GM18868 (cell line): ENCODE measurements around the gene PCBP3.
"Not testable (repeated sequence)": the region's sequence is repeated elsewhere in the genome, so short reads cannot be mapped to it uniquely, and the experiment has no call there.

Experiments used
- ATAC-seq: cut with Tn5 transposase; IDR thresholded peaks from one replicate; pipeline ENCODE4 v1.9.1; 2021; ENCODE audit warnings: mild to moderate bottlenecking, moderate library complexity; ENCODE audit not compliant: unreplicated experiment

Gene PCBP3

DNA sequence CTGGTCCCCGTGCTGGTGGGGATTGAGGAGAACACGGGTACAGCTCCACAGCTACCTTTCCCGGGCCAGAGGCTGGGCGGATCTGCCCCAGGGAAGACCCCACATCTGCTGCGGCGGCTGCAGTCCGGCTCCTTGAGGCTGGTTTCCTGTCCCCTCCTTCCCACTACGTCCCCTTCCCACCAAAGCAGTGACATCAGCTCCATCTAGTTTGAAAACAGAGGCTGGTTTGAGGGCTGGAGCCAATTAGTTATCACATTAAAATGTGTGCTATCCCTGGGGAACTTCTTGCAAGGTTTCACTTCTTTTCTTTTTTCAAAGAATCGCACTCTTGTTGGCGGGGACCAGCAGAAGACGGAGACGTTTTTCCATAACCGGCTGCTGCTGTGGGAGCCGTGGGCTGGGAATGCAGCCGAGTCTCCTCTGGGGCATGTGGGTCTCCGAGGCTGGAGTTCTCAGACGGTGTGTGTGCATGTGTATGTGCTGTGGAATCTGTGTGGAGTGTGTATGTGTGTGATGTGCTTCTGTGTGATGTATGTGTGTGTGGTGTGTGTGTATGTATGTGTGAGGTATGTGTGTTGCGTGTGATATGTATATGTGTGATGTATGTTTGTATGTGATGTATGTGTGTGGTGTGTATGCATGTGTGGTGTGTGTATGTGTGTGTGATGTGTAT lies 8.9 kb upstream of the PCBP3 start:
- ATAC-seq: no peak

DNA sequence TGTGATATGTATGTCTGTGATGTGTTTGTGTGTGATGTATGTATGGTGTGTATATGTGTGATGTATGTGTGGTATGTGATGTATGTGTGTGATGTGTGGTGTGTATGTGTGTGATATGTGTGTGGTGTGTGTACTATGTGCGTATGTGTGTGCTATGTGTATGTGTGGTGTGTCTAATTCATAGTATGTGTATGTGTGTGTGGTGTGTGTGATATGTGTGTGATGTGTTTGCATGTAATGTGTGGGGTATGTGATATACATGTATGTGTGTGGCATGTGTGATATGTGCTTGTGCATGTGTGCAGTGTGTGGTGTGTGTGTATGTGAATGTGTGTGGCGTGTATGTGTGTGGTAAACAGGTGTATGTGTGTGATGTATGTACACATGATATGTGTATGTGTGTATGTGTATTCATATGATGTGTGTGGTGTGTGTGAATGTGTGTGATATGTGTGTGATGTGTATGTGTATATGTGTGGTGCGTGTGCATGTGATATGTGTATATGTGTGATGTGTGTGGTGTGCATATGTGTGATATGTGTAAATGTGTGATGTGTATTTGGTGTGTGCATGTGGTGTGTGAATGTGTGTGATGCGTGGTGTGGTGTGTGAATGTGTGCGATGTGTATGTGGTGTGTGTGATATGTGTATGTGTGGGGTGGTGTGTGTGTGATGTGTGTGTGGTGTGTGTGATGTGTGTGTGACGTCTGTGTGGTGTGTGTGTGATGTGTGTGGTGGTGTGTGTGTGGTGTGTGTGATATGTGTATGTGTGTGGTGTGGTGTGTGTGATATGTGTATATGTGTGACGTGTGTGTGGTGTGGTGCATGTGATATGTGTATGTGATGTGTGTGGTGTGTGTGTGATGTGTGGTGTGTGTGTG lies 8.0 kb upstream of the PCBP3 start:
- ATAC-seq: no peak

DNA sequence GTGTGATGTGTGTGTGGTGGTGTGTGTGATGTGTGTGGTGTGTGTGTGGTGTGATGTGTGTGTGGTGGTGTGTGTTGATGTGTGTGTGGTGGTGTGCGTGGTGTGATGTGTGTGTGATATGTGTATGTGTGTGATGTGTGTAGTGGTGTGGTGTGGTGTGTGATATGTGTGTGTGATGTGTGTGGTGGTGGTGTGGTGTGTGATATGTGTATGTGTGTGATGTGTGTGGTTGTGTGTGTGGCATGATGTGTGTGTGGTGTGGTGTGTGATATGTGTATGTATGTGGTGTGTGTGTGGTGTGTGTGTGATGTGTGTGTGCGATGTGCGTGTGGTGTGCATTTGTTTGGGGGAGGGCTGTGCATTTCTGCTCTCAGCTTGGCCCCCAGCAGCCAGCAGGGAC lies 7.1 kb upstream of the PCBP3 start:
- ATAC-seq: no peak

DNA sequence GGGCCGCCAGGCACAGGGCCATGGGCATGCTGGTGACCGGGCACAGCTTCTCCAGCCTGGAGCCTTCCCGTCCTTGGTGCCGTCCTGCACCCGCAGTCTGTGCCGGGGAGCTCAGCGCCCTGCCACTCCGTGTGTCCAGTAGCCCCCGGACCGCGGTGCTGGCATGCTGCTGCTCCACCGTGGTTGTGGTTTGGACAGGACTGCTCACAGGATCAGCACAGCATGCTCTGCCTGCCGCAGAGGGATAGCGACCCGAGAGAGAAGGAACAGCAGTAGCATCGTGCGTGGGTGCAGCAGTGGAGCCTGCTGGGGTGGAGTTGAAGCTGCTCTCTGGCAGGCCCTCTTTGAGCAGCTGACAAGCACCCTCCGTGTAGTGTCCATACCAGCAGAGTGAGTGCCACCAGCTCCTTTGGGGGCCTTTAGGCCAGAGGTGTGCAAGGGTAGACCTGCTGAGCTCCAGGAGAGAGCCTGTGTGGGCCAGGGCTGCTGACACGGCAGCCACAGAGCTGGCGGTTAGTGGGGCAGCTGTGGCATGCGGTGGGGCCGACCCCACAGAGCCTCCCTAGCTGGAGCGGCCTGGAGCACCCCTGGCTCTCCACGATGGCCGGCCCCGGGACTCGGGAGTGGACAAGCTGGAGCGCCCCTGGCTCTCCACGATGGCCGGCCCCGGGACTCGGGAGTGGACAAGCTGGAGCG lies 6.4 kb upstream of the PCBP3 start:
- ATAC-seq: no peak

DNA sequence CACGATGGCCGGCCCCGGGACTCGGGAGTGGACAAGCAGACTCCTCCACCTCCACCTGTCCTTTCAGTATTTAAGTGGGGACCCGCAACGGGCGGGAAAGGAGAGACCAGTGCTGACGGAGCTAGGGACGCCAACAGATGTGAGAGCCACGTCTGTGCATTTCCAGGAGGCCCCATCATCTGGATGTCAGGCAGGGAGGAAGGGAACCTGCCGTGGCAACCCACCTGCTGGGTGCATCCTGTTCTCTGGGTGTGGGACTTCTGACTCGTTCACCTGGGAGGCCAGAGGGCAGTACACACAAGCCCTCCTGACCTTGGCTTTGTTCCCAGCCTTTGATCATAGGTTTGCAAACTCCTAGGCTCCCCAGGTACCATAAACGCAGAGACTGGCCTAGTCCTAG lies 5.6 kb upstream of the PCBP3 start:
- no peak for ATAC-seq

DNA sequence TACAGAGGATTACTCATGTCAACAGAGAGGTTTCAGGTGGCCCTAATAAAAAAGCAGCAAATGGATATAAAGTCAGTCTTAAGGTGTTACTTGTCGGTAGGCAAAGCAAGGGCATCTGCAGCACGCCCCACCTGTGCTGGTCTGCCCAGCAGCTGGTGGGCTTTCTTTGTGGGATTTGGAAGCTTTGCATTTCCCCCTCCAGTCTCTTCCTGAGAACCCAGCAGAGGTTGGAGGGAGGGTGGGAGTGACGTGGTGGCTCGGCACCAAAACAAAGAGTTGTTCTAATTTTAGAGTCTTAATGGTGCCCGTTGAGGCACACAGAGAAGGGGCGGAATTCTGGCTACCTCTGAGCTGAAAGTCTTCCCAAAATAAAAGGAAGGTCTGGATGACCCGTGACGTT lies 4.8 kb upstream of the PCBP3 start:
- ATAC-seq: no peak

DNA sequence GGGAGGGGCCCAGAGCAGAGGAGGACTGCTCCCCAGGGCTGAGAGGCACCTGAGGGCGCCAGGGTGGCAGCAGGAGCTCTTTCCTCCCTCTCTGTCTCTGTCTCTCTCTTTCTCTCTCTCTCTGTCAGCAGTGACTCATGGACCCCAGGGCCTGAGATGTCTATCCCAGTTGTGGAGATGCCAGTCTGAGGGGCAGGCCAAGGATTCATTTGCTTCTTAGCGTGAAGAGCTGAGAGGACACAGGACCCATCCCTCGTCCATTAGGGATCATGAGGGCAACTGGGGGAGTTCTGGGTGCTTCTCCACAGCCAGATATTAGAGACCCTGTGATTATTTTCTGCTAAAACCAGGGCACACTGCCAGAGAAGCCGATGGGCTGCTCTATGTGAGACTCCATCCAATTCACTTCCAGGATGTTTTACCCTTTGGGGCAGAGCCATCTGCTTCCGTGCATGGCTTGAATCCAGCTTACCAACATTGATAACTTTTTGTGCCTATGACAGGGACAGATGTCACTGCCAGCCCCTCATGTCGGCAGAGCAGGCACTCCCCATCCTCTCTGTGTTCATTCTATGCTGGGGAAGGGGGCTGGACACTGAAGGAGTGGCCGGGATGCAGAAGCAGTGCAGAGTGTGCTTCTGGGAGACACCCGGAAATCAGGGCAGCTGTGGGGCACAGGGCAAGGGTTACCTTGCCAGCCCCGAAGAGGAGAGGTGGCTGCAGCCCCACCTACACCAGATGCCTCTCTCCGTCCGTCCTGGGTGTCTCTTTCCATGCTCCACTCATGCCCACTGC lies 4.1 kb upstream of the PCBP3 start:
- ATAC-seq: no peak

DNA sequence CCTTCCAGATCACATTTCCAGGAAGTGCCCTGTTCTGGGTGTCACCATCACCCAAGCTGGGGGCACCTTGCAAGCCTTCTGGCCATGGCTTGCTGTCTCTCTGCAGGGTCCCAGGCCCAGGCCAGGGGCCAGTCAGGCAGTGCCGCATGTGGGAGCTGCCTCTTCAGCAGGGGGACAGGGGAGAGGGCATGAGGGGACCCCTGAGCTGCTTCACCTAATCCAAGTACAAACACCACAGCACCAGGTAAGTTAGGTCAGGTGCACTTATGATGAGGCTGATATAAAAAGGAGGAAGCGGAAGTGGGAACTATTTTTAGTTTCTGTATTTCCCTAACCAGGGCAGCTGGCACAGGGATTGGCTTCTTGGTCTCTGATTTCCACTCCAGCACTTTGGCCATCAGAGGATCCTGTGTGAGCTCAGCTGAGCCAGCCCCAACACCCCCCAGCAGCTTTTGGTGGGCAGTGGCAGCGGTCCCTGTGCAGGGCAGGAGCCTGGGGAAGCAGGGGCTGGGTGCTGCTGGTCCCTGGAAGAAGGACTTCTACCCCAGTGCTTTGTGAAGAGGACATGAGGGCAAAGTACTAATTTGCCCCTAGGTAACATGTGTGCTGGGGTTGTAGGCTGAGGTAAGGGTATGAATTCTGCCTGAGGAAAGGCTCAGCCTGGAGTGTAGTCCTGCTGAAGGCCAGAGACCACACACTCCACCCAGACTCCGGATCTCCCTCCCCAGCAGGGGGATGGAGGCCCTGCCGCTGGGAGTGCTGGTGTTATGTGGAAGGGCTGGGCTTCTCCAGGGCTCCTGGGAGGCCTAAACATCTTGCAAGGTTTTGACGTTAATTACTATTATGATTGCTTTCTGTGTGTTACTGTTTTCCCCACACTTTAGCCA lies 3.3 kb upstream of the PCBP3 start:
- ATAC-seq: no peak

DNA sequence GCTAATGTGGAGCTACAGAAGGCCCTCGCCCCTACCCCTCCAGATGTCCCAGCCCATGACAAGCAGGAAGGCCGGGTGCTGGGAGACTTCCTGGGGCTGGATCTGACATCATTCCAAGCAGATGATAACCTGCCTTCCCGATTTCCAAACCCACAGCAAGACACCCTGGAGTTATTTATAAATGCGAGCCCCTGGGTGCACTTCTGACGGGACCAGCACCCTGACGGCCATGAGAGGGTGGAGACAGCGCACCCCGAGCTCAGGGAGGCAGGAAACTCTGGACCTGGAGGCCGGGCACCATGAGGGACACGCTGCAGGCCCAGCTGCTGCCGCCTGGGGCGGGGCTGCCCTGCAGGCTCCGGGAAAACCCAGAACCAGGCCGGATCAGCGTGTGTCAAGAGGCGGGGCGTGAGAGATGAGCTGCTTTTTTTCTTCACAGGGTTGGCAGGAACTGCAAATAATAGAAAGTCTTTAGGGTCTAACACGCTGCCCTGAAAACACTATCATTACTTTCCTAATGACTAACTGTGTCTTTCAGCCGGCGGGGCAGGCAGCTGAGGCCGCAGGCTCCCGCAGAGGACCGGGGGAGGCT lies 2.5 kb upstream of the PCBP3 start:
- ATAC-seq: no peak

DNA sequence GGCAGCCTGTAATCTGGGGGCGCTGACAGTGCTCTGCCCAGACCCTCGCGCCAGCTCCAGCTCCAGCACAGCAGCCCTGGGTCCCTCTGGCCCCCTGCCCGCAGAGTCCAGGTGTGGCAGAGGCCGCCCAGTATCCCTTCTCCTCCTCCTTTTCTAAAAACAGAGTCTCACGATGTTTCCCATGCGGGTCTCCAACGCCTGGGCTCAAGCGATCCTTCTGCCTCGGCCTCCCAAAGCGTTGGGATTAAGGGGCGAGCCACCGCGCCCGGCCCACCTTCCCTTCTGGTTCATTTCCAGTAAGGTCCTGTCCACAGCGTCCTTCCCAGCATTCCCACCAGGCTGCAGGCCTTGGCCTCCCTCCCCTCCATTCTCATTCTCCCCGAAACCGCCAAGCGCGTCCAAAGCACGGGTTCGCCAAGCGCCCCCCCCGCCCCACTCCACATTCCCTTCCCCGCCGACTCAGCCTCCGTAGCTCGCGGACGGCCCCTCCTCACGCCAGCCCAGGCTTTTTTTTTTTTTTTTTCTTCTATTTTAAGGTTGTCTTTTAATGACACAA lies 2.0 kb upstream of the PCBP3 start:
- ATAC-seq: no peak

DNA sequence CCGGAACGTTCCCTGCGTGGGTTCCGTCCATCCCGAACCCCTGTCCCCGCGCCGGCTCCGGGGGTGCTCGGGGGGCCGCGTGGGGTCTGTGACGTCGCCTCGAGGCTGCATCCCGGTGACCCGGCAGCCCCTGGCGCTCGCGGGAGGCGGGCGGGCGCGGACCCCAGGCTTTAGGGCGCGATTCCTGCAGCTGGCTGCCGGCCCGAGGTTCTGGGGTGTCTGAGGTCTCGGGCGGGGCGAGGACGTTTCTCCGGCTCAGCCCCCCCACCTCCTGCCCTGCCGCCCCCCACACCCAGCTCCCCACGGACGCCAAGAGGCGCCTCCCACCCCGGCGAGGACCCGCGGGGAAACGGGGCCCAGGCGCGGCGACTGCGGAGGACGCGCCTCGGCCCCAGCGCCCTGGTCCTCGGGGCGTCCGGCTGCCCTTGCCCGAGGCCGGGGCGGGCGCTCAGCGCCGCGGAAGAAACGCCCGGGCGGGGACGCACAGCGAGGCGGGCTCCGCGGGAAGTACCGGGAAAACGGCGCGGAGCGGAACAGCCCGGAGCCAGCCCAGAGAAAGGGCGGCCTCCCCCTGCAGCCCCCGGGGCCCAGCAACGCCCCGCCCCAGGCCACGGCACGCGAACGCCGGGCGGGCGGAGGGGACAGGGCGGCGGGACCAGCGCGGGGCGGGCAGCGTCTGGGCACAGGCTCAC lies 1.3 kb upstream of the PCBP3 start:
- no peak for ATAC-seq

DNA sequence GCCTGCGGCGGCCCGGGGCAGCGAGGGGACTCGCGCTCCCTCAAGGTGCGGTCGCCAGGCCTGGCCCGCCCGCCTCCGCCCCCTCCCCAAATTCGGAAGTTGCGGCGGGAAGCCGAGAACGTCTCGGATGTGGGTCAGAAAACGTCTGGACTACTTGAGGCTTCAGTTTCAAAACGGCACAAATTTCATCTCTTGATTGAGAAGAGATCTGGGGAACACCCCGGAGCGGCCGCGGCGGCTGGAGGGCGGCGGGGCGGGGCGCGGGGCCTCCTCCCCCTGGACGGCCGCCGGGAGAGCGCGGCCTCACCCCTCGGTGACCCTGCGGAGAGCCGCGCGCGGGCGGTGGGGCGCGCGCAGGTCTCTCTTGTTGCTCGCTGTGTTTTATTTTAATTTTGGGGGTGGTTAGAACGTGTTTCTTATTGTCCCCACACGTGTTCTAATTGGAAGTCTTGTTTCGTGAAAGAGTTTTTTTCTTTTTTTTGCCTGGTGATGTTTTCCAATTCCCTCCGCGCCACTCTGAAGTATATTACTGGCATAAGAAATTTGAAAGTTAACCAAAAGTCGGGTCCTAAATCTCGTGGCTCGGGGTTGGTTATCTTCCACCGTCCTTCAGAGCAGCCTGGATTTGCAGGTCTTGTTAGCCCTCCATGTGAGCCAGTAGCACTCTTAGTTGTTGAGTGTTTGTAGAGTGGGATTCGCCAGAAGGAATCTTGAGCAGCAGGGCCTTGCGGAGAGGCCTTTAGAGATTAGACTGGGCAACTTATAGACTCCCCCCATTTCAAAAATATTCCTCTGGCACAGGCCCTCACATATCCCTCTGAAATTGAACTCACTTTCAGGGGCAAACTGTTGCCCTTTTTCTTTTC lies 749 bp downstream of the PCBP3 start:
- no peak for ATAC-seq

DNA sequence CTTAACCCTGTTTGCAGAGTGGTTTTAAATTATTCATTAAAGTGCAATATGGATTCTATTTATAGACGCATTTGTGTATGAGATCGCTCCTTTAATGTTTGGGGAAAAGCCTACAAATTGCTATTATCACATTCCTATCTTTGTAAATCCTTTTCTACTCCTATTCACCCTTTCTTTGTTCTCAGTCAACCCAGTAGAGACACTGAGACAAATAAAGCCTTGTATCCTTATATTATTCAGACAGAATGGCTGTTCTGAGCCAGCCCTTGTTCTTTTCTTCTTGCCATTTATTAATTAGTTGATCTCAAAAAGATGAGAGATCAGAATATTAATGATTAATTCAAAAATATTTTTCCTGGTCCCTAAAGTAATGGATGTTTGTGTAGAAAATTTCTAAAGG lies 8.4 kb downstream of the PCBP3 start:
- no peak for ATAC-seq

DNA sequence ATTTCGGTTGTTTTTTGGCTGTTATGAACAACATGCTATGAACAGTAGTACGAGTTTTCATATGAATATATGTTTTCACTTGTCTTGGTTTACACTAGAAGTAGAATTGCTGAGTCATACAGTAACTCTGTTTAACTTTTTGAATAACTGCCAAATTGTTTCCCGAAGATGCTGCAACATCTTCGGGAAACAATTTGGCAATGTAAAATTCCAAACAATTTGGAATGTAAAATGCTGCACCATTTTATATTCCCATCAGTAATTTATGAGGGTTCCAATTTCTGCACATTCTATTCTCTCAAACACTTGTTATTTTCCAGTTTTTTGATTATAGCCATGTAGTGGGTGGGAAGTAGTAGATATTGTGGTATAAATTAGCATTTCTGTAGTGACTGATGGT lies 11.6 kb downstream of the PCBP3 start:
- no peak for ATAC-seq

DNA sequence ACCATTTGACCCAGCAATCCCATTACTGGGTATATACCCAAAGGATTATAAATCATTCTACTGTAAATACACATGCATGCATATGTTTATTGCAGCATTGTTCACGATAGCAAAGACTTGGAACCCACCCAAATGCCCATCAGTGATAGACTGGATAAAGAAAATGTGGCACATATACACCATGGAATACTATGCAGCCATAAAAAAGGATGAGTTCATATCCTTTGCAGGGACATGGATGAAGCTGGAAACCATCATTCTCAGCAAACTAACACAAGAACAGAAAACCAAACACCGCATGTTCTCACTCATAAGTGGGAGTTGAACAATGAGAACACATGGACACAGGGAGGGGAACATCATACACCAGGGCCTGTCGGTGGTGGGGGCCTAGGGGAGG lies 12.6 kb downstream of the PCBP3 start:
- ATAC-seq: not testable (repeated sequence)

DNA sequence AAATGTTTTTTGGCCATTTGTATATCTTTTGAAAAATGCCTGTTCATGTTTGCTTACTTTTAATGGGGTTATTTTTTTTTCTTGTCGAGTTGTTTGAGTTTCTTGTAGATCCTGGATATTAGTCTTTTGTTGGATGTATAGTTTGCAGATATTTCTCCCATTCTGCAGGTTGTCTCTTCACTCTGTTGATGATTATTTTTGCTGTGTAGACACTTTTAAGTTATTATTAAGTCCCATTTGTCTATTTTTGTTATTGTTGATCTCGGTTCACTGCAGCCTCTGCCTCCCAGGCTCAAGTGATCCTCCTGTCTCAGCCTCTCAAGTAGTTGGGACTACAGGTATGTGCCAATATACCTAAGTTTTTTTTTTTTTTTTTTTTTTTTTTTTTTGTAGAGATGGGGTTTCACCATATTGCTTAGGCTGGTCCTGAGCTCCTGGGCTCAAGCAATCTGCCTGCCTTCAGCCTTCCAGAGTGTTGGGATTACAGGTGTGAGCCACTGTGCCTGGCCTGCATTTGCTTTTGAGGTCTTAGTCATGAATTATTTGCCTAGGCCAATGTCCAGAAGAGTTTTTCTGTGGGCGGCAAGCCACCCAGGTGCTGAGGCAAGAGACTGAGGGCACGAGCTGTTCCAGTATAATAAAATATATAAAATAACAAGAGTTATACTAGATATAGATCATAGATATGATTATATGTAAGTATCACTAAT lies 18.5 kb downstream of the PCBP3 start:
- not testable (repeated sequence) for ATAC-seq

DNA sequence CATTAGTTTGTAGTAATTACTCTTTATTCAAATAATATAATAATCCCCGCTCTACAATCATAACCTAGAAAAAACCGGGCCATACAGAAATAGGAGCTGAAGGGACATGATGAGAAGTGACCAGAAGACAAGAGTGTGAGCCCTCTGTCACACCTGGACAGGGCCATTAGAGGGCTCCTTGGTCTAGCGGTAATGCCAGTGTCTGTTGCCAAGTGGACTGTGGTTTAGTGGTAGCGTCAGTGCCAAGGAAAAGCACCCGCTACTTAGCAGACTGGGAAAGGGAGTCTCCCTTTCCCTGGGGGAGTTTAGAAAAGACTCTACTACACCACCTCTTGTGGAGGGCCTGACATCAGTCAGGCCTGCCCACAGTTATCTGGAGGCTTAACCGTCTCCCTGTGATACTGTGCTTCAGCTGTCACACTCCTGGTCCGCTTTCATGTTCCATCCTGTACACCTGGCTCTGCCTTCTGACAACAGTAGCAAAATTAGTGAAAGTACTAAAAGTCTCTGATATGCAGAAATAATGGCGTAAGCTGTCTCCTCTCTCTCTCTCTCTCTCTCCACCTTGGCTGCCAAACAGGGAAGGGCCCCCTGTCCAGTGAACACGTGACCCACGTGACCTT lies 19.2 kb downstream of the PCBP3 start:
- not testable (repeated sequence) for ATAC-seq
